GM19023 (cell line): ENCODE measurements around the gene PPP2R3A.

Source experiments
- ATAC-seq: cut with Tn5 transposase; IDR thresholded peaks from one replicate; pipeline ENCODE4 v1.9.1; 2021; ENCODE audit warnings: mild to moderate bottlenecking, moderate library complexity; ENCODE audit not compliant: unreplicated experiment

PPP2R3A gene

DNA sequence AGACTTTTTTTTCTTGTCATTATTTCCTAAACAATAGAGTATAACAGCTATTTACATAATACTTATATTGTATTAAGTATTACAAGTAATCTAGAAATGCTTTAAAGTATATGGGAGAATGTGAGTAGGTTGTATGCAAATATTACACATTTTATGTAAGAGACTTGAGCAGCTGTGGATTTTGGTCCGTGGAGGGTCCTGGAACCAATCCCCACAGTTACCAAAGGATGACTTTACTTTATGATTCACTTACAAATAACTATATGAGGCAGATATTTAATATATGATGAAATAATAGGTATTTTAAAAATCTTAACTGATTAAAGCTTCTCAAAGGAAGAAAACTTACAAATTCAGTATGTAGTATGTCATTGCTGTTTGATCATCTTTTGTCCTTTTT, 56.3 kb downstream of the PPP2R3A start:
- ATAC-seq: no peak

DNA sequence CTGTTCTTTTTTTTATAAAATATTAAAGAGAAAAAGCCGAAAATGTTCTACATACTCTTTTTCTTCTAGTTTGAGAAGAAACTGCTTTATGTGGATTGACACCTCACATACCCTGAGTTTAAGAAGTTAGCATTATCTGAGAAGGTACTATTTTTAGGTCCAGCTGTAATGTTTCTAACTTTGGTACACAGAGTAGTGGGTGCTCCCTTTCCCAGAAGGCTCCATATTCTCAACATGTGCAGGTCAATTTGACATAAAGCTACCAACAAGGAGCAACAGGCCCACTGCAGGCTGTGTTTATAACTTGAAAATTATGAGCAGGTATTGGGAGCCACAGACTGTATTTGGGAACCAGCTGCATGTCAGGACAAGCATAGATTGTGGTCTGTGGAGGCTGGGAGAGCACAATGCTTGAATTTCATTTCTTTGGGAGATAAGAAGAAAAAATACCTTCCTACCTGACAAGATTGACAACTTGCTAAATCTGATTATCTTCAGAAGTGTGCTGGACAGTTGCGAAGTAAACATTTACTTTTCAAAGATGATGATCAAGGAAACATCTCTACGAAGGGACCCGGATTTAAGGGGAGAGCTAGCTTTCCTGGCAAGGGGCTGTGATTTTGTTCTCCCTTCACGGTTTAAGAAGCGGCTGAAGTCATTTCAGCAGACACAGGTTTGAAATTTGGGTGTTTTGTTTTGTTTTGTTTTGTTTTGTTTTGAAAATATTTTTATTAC, 57.2 kb downstream of the PPP2R3A start:
- no peak for ATAC-seq

DNA sequence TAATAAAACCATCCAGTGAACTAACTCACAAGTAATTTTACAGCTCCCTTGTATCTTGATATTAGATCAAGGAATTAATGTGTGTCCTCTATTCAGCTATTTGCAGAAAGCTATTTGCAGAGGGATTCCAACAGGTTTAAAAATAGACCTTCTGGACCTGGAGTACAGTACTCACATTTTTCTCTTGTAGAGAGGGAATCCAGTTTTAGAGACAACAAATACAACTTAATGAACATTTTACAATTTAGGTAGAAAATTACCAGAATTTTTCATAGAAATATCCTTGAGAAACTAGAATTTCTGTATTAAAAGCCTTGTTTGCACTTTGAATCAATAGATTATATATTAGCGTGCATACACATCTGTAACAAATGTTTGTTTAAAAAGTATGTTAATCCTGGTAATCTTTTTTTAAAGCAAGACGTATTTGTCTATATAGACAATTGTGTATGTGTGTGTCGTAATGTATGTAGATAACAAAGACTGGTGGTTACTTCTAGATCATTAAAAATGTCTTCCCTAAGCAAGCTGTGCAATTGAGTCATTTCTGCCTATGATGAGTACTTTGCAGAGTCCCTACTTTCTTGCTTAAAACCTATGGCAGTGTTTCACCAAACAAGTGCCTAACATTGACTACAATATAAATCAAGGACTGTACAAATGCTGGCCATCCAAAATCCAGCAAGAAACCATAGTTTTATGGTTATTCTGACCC, 57.9 kb downstream of the PPP2R3A start:
- ATAC-seq: no peak

DNA sequence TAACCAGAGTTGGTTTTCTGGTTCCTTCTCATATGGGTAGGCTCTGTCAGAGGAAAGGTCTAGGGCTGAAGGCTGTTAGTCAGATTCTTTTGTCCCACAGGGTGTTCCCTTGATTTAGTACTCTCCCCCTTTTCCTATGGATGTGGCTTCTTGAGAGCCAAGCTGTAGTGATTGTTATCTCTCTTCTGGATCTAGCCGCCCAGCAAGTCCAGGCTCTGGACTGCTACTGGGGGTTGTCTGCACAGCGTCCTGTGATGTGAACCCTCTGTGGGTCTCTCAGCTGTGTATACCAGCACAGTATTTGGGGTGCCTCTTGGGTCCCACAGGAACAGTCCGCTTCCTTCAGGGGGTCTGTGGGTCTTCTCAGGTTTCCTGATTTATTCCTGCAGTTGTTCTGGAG, 70.8 kb downstream of the PPP2R3A start:
- no peak for ATAC-seq

DNA sequence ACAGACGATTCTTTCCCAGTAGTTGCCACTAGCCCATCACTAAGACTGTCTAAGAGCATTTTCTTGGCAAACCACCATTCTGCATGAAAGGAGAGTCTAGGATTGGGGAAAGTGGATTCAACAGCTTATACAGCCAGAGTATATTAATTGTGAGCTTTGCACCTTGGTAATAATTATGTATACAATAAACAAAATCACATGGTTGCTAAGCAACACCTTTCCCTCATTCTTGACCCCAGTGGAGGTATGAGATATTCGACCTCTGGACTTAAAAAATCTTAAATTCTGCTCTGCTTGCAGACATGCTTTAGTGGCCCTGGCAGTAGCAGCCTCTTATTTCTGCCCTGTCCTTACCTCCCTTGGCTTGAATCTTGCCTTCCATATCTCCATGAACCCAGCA, 73.1 kb downstream of the PPP2R3A start:
- no peak for ATAC-seq

DNA sequence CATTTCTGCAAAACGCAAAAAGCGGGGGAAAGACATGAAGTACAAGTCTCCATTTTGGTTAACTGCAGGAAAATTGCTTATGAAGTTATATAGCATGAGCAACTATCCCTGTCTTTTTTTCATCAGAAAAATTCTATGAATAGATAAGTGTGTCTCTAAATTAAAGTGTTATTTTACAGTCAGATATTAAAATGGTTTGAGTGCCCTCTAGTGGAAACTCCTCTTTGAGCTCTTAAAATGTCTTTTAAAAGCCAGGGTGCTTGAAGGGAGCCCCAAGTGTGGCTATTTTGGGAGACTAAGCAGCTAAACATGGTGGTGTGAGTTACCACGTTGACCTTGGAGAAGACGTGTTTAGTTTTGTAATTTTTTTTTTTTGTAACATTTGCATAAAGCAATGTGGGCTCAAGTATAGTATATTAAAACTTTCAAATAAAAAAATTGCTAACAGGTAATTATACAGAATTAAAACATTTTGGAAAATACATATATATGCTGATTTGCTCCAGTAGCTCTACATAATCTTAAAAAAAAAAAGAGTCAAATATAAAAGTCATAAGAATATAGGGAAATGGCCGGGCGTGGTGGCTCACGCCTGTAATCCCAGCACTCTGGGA, 77.2 kb downstream of the PPP2R3A start:
- no peak for ATAC-seq

DNA sequence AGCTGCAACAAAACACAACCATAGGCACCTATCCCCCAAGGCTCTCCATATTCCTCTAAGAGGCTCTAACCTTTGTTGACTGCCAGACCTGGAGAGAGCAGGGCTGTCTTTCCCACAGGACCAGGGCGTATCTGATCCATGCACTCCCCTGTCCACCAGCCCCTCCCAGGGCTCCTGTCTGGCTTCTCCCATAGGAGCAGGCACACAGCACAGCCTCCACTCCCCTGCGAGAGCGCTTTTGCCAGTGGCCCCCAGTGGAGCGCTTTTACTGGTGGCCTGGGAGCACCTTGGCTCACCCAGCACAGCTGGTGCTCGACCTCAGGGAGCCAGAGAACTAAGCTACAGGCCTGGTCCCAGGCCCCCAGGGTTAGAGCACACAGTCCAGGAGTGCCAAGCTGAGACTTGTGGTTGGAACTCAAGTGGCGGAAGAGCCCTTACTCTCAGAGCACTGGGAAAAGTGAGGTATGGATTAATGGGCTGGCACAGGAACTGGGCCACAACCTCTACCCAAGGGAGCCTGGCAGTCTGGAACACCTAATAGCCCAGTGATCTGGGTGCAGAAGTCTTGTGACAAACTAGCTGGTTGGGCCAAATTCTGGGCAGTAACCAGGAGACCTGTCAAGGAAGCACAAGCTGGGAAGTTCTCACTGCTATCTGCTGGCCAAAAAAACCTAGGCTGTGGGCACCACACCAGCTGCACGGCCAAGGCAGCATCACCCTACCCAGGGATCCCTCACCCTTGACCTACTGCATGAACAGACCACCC, 79.6 kb downstream of the PPP2R3A start:
- ATAC-seq: no peak

DNA sequence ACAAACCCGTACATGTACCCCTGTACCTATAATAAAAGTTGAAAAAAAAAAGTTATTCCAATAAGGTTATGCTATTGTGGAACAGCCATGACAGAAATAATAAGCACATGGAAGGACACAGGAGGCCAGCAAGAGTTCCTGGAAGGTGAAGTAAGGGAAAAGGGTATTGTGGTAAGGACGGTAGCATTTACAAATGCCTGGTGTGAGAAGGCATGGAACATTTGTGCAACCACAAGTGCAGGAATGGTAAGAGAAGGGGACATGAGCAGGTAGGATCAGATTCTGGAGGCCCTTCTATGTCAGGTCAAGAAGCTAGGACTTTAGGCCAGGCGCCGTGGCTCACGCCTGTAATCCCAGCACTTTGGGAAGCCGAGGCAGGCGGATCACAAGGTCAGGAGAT, 82.5 kb downstream of the PPP2R3A start:
- ATAC-seq: no peak

DNA sequence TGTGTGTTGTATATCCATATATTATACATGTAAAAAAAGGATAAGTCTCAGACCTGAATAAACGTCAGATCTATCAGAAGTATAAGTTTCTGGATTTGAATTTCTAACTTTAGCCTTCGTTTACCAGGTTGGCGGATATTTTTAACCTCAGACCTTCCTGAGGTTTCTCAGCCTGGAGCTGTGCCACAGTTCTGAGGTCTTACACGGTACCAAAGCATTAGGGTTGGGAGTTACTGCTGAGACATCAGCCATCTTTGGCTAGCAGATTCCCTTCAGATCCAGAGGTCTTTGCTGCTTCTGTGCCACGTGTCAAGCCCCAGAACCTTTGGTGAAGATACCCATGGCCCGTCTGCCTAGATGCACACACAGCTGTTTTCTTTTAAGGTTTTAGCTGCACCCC, 84.7 kb downstream of the PPP2R3A start:
- no peak for ATAC-seq

DNA sequence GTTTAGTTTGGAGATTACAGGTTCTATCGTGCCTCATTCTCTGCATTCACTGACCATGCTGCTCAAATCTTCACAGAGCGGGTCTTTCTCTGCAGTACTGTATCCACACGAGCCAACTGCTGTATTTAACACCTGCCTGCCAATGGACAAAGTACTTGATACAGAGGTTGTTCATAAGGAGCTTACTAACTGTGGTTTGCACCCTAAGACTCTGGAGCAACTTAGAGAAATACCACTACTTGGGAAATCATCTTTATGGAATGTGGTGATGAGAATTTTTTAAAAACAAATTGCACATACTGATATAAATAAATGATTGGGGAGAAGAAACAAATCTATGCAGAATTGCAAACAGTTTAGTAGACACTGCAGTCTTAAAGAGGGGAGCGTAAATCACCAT, 90.0 kb downstream of the PPP2R3A start:
- ATAC-seq: no peak

DNA sequence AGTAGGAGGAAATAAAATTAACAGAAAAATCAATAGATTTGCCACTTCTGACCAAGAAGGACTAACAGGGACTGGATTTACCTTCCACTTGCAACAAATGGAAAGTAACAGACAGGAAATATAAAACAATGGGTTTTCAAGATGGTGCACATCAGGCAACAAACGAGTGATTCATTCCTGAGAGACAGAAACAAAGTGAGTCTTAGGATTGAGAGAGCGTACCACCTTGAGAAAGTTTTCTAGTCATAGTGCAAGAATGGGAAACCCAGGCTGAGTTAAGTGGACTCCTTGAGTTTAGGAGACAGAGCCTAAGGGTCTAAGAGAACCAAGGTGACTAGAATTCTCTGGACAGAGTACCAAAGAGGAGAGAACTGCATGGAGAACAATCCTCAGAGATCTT, 101.7 kb downstream of the PPP2R3A start:
- no peak for ATAC-seq

DNA sequence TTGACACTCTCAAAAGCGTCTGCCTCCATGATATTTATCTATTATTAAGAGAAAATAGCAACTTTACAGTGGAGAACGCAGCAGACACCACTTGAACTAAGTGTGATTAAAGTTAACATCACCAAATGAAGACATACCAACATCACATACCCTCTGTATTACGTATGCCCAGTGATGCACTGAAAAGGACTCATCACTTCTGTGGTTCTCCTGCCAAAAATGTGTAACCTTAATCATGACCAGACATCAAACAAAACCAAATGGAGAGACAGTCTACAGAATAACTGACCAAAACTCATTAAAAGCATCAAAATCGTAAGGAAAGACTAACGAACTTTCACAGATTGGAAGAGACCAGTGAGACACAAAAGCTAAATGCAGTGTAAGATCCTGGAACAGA, 103.2 kb downstream of the PPP2R3A start:
- no peak for ATAC-seq

DNA sequence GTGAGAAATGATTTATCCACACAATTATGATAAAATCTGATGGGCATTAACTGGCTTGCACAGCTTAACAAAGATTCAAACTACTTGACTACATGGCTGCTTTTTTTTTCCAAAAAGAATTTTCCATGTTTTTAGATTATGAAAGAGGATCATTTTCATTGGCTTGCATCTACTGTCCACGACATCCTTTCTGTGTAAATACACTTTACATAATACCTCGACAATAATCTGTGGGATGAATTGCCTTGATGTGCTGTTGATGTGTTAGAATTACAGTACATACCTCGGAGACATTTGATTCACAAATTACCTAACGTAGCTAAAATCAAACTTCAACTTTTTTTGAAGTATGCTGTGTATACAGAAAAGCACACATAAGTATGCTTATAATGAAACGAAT, 104.4 kb downstream of the PPP2R3A start:
- no peak for ATAC-seq

DNA sequence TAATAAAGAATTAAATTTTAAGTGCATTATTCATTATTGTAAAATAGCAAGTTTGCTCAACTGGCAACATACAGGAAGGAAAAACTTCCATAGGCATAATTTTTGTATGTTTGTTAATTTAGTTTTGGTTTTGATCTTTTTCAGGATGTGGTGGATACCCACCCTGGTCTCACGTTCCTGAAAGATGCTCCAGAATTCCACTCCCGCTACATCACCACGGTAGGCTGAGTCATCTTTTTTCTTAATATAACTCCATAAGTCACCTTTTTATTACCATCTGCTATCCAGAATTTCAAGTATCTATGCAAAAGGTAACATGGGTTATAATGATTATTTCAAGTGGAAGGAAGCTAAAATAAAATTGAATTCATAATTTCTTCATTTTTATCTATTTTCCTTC, 104.8 kb downstream of the PPP2R3A start:
- ATAC-seq: no peak

DNA sequence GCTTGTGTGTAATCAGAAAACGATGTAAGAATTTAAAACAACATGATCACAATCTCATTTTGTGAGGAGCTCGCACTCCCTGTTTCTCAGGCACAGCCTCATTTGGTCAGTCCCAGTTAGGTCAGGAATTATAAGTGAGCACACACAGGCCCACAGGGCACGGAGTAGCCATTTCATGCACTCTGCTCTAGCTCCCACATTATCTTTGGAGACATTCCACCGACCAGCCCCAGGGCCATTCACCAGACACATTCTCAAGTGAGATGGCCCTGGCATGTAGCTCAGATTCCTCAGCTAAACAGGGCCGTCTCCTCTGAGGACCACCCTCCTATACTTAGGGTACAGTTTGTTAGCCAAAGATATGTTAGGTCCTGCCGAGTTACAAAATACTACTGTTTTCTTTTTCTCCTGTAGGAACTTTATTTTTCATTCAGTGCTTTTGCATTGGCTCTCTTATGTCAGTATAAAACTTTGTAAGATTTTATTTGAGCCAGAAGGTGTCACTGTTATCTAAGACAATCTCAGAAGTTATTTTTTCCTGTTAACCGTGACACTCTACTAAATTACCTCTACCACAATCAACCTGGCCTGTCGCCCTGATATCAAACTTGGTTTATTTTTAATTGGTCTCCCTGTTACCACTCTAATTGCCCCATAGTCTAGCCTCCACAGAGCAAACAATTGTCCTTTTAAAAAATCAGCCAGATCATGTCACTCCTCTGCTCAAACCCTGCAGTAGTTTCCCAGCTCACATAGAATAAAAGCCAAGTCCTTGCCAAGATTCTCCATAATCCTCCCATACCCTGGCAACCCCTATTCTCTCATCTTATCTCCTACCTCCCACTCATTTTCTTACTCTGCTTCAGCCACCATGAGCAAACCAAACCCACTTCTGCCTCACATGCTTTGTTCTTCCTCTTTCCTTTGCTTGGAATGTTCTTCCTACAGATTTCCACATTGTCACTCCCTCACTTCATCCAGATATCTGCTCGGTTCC, 105.7 kb downstream of the PPP2R3A start:
- ATAC-seq: no peak

DNA sequence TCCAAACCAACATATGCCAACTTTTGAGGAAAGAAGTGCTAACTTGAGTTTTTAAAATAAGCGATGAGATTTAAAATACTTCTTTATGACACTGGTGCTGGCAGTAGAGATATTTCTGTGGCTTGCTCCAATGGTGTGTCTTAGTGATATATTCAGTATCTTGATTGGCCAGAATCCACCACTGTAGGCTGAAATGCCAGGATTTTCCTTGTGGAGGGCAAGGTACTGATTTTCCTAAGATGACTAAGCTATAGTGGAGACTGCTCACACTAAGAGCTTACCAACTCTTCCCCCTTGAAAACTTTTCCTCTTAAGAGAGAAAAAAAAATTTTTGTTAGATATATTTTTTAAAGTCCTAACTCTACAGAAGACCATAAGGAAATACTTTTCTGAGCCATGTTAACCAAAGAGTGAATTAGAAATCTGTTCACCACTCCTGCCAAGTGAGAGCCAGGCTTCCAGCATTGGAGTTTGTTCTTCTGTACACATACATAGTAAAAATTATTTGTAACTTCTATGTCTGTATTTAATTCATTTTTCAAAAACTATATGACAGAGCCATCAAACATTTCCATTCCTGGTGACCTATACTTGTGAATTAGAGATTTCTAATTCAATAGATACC, 109.1 kb downstream of the PPP2R3A start:
- ATAC-seq: no peak

DNA sequence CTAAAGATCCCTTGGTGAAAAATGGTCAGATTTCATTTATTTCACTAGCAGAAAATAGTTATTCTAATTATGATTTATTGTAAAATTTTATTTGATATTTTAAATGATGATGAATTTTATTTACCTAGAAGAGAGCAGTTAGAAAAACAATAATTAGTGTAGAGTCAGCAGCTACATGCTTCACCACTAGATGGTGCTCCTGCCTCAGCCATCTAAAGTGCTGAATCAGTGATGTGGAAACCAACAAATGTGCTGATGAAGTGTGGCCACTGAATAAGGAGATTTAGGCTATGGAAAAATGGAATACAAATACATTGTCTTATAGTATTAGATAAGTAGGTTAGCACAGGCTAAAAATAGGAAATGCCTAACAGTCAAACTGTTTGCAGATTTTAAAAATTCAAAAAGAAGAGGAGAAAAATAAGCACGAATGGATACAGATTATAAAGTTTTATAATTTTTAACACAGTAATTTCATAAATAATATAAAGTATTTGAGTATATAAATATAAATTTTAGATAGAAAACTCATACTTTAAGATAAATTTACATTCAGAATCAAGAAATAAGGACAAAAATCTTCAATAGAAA, 109.8 kb downstream of the PPP2R3A start:
- no peak for ATAC-seq

DNA sequence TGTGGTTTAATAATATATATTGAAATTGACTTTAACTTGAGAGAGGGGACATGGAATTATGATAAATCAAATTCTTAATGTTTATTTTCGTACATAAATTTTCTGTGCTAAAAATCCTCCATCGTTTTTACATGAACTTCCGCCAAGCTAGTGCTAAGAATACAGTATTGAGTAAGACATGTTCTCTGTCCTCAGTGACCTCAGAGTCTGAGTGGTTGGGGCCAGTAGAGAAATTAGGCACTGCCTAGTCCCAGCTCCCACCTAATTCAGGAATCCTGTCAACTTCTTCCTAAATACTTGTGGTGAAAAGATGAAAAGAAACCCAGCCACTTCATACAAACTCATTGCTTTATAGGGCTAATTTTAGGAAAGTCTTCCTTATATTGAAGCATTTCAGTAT, 110.3 kb downstream of the PPP2R3A start:
- no peak for ATAC-seq
